ENCODE measurements around the gene TPCN1. TPM values are rescaled to one million over a fixed set of nuclear protein-coding genes. Genes with fewer than 3 reads are reported as not detected.

TPCN1 gene
- total and polyA plus RNA-seq, 2 of the 8 experiments (the other 6 are each of a cell fraction or from before 2014, with no cell fraction given) = 14.9 to 21.4 TPM

GRCh38 chr12:113270709-113271009, 49.4 kb downstream of the TPCN1 start (continued):
- TF ChIP-seq CHD7 (IDR thresholded peaks at IDR 0.05; ENCODE audit: insufficient replicate concordance, low read length) (no peak), TAF7 (optimal IDR thresholded peaks at IDR 0.05; ENCODE audit: borderline replicate concordance, low read depth, low read length) (no peak), EZH2 (IDR thresholded peaks at IDR 0.05; ENCODE audit: low read depth, low read length, severe bottlenecking) (no peak)

Data from H1 (cell line).